HG03469 (cell line): ENCODE measurements around the gene FRYL.
A peak's percentile ranks its signal among the peaks of the same experiment; 100 is the strongest.
"Not testable (repeated sequence)": the region's sequence is repeated elsewhere in the genome, so short reads cannot be mapped to it uniquely, and the experiment has no call there.

ENCODE experiments used
- ATAC-seq: cut with Tn5 transposase; IDR thresholded peaks from one replicate; pipeline ENCODE4 v1.9.1; 2021; ENCODE audit warnings: mild to moderate bottlenecking, moderate library complexity, moderate number of reproducible peaks; ENCODE audit not compliant: unreplicated experiment

Gene FRYL

GRCh38 chr4:48787056-48787455 is 7.0 kb upstream of the FRYL start:
- ATAC-seq = no peak

- no peak for ATAC-seq
These were observed 6.5 kb upstream of the FRYL start for GRCh38 chr4:48786549-48786948.

GRCh38 chr4:48785302-48785701 is 5.2 kb upstream of the FRYL start:
- no peak for ATAC-seq

DNA sequence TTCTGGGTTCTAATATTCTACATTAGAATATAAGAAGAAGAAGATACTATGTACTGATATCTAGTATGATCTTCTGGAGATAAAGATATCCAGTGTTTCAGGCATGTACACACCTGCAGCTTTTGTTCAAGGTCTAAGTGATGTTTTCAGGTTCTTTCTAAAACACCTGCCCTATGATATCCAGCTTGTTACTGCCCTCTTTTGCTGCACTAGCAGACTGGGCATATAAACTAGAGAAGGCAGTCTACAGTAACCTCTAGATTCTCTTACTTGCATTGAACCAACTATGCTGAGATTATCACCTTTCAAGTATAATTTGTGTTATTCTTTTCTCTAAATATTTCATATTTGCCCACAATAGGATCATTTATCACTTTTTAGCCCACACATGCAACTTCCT is 1.9 kb upstream of the FRYL start:
- no peak for ATAC-seq

GRCh38 chr4:48780865-48781214 is 761 bp upstream of the FRYL start:
- no peak for ATAC-seq

DNA sequence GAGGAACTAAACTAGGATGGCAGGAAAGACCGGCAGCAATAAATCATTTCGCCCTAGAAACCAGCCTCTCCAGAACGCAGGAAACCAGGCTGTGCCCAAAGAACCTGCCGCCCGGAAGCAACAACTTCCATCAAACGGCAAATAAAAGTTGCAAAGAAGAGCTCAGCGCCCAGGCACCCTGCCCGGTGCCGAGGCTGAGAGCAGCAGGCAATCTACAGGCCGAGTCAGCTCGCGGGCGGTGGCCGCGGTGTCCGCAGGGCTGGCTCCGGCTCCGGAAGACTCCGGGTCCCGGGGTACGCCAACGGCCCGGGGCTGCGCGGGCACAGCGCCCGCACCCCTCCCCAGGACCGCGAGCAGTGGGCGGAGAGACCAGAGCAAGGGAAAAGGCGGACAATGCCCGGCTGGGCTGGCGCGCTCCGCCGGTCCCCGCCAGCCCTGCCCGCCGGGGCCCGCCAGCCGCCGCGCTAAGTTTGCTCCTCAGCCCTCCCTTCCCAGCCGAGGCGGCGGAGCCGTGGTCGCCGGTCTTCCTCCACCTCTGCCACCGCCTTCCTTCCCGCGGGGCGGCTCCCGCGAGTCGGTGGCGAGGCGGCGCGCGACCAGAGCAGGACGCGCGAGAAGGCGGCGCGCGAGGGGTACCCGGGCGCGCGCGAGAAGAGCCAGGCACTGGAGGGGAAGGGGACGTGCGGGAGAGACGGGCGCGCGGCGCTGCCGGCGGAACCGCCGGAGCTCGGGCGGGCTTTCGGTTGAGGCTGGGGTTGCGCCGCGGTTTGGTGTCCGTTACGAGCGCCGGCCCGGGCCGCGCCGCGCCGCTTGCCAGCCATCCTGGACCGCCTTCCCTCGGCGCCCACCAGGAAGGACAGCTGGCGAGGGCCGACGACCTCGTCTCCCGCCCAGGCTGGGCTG is 733 bp downstream of the FRYL start:
- ATAC-seq = peak; percentile 25

DNA sequence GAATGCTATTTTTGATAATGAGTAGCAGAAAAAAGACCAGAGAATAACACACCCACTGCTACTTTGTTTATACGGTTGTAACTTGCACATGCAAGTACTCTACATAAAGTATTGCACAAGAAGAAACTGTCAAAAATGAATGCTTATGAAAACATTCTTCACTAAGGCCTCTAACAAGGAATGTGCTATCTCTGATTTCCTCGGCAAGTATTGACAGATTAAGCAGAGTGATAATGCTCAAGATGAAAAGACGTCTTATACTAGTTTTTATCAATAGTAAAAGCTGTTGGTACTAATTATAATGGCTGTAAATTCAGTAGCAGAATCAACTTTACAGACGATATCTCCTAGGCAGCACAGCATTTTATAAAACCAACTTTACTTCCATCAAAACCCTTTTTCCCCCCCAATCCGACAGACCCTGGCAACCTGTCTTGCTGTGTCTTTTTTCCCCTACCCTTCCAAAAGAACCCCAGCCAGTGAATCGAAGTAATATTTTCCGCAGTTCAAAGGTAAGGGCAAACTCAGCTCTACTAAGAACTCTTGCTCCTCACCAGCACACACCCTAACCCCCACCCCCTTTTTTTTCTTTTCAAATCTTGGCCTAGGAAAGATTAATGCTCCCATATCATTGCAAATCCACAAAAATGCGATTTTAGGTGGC is 1.5 kb downstream of the FRYL start:
- no peak for ATAC-seq

GRCh38 chr4:48777739-48778138 is 2.3 kb downstream of the FRYL start:
- ATAC-seq = no peak

DNA sequence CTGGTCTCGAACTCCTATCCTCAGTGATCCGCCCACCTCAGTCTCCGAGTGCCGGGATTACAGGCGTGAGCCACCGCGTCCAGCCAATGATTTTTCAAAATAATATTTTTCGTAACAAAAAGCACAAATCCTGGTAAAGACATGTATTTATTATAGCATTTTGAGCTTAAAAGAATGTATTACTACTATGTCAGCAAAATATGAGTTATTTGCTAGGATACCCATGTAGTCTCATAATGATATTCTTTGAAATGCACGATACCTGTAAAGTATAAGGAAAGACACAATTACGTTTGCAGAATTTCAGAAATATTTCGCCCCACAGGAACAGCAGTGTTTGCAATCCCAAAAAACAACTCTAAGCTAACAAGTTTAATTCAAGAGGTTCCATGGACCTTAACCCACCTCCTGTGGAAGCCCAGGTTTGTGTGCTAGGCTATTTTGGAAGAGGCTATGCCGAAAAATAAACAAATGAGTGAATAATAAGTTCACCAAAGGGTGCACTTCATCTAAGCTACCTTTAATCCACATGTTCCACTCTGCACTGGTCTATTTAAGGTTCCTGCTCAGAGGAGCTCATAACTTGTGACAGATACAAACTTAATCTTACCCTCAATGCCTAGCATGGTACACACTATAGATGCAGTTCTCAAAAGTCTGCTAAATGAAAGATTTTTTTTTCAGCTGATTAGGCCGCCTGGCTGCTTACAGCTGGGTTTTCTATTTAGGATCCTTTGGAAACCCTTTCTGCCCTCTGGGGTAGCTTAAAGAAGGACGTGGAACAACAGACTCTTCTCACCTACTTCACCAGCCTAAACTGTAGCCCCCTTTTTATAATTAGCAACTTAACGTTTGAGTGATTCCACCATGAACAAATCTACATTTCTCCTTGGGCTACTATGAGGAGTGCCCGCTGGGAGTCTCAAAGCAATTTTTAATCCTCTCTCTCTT is 5.0 kb downstream of the FRYL start:
- no peak for ATAC-seq

DNA sequence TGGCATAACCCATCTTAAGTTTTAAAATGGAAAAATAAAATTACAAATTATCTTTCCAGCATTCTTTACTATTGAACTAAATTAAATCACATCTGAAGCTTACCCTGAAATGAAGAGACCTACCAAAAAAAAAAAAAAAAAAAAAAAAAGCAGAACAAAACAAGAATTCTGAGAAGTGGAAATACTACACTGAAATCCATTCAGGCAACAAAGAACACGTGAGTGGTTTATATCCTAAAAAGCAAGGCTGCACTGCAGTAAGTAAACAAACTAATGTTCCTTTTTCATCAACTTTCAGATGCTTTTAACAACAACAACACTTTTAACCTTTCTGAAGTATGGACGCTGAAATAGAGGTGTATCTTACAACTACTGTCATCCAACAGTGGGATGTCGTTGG is 7.5 kb downstream of the FRYL start:
- no peak for ATAC-seq

- no peak for ATAC-seq
These were observed 12.8 kb downstream of the FRYL start for GRCh38 chr4:48767055-48767929.

GRCh38 chr4:48766131-48766792 is 13.8 kb downstream of the FRYL start:
- ATAC-seq = peak; percentile 69

DNA sequence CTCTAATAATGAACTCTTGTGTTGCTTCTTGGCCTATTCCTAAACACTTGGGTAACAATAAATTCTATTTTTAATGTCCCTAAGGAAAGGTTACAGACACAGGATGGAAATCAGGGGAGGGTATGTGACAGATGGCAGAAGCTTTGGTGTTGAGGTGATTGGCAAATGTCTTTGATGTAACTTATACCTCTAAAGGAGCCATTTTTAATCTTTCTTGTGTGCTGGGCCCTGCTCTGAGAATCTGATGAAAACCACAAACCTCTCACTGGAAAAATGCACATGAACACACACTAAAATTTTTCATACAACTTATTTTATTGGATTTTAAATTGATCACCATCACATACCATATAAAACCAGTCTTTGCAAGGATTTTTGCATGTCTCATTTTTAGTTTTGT is 17.7 kb downstream of the FRYL start:
- no peak for ATAC-seq

DNA sequence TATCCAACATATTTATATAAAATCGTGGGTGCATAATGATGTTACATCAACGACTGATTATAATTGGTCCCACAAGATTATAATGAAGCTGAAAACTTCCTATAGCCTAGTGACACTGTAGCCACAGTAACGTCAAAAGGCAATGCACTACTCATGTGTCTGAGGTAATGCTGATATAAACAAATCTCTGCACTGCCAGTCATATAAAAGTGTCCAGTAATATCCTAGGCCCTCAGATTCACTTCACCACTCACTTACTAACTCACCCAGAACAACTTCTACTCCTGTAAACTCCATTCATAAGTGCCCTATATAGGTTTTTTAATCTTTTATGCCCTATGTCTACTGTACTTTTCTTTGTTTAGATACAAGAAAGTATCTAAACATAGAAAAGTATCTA is 18.8 kb downstream of the FRYL start:
- no peak for ATAC-seq

- ATAC-seq = not testable (repeated sequence)
These were observed 21.4 kb downstream of the FRYL start for GRCh38 chr4:48758703-48759102.

DNA sequence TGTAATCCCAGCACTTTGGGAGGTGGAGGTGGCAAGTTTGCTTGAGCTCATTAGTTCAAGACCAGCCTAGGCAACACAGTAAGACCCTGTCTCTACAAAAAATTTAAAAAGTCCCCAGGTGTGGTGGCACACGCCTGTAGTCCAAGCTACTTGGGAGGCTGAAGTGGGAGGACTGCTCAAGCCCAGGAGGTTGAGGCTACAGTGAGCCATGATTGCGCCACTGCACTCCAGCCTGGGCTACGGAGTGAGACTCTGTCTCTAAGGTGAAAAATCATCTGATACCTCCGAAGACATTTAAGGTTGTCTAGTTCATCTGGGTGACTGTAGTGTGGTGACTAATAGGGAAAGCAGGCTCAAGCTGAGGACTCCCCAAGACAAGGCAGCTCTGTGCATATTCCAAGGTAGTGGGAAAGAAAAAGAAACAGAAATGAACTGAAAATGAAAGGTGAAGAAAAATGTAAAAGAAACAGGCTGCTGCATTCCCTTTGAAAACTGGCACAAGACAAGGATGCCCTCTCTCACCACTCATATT is 23.3 kb downstream of the FRYL start:
- ATAC-seq = no peak

DNA sequence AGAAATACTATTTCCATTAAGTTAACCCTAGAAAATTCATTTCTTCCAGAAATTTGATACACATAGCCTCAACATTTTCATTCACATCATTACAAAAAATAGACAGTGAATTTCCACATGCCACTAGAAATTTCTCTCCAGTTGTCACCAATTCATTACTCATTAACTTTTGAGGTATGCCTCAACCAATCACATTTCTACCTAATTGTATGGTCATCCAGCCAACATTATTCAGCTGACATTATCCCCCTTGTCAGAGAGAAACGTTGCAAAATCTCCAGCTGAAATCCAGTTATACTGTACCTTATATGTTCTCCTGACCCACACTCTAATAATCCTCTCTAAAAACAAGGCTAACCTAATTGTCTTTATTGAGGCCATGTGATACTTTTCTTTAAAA is 24.8 kb downstream of the FRYL start:
- ATAC-seq = no peak

- no peak for ATAC-seq
These were observed 26.9 kb downstream of the FRYL start for GRCh38 chr4:48753159-48753558.

DNA sequence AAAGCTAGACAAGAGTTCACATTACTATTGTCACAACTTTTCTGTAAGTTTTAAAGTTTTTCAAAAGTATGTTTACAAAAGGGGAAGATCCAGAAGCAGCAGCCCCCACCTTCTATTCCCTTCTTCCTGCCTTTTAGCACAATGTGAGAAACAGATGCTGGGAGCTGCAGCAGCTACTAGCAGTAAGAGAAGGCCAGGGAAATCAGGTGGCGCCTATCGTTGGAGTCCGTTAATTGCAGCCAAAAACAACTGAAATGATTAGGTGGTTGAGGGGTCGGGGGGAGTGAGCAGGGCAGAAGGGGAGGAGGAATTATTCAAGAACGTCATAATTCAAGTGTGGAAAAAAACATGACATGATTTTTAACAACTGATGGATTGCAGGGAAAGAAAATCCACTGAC is 27.4 kb downstream of the FRYL start:
- no peak for ATAC-seq

DNA sequence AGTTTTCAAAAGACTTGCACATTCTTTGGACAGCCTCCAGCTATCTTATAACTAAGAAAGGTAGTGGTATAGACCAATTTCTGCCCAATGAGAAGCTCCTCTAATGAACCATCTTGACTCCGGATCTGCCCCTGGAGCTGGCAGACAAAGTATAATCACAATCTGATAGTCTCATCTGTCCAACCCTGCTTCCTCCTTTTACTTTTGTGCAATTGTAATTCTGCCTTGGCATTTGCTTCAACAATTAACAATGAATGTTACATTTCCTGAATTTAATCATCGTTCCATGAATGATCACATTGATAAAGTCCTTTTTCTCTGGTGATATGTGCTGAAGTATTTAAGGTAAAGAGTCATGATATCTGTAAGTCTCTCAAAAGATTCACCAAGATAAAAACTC is 27.8 kb downstream of the FRYL start:
- no peak for ATAC-seq
